ENCODE results near the gene ST13. TPM values are rescaled to one million over a fixed set of nuclear protein-coding genes. Genes with fewer than 3 reads are reported as not detected.

Gene ST13
- total and polyA plus RNA-seq, 9 of the 15 experiments (the other 6 are each of a cell fraction or from before 2014, with no cell fraction given) = 53.6 to 311 (median 195) TPM

DNA sequence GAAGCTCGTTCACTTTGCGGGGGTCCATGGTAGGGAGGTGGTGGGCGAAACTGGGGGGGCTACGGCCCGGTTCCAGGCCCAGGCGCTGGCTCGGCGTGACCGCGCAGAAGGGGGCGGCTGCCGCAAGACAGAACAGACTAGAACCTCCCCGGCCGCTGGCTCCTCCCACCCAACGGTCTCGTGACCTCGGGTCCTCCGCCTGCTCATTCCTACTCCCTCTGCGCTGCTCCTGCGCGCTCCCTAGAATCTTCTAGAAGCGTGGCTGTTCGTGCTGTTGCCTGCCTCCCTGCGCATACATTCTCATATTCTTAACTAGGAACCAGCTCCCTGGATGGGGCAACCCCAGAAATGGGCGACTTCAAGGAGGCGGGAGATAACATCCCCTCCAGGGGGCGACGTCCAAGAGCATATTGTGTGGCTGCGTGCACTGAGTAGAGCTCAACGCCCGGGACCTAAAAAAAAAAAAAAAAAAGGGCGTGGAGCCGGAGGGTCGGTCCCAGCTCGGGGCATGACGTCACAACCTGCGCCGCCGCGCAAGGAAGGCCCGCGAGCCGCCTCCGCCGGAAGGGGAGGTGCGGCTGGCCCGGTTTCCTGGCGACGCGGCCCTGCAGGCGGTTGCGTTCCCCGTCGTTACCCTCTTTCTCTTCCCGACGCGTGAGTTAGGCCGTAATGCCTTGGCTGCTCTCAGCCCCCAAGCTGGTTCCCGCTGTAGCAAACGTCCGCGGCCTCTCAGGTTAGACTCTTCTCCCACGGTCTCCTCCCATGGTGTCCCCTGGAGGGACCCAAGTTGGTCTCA is at the start of gene ST13, which contains the start of gene XPNPEP3 (continued):
- TF ChIP-seq CLOCK (CRISPR knock-in tag; IDR thresholded peaks at IDR 0.05; ENCODE audit: borderline replicate concordance) (no peak), ZNF561 (CRISPR knock-in tag; conservative IDR thresholded peaks at IDR 0.05) (no peak), TCFL5 (CRISPR knock-in tag; conservative IDR thresholded peaks at IDR 0.05) (no peak), ZNF707 (CRISPR knock-in tag; conservative IDR thresholded peaks at IDR 0.05) (no peak), MCM5 (IDR thresholded peaks at IDR 0.05; ENCODE audit: low read depth) (no peak), ZNF764 (CRISPR knock-in tag; IDR thresholded peaks at IDR 0.05; ENCODE audit: low read depth) (no peak), ZNF280A (IDR thresholded peaks at IDR 0.05; ENCODE audit: low read depth, partially characterized antibody) (no peak)
- TF ChIP-seq, protein P1, sequence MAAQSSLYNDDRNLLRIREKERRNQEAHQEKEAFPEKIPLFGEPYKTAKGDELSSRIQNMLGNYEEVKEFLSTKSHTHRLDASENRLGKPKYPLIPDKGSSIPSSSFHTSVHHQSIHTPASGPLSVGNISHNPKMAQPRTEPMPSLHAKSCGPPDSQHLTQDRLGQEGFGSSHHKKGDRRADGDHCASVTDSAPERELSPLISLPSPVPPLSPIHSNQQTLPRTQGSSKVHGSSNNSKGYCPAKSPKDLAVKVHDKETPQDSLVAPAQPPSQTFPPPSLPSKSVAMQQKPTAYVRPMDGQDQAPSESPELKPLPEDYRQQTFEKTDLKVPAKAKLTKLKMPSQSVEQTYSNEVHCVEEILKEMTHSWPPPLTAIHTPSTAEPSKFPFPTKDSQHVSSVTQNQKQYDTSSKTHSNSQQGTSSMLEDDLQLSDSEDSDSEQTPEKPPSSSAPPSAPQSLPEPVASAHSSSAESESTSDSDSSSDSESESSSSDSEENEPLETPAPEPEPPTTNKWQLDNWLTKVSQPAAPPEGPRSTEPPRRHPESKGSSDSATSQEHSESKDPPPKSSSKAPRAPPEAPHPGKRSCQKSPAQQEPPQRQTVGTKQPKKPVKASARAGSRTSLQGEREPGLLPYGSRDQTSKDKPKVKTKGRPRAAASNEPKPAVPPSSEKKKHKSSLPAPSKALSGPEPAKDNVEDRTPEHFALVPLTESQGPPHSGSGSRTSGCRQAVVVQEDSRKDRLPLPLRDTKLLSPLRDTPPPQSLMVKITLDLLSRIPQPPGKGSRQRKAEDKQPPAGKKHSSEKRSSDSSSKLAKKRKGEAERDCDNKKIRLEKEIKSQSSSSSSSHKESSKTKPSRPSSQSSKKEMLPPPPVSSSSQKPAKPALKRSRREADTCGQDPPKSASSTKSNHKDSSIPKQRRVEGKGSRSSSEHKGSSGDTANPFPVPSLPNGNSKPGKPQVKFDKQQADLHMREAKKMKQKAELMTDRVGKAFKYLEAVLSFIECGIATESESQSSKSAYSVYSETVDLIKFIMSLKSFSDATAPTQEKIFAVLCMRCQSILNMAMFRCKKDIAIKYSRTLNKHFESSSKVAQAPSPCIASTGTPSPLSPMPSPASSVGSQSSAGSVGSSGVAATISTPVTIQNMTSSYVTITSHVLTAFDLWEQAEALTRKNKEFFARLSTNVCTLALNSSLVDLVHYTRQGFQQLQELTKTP (IDR thresholded peaks at IDR 0.05; ENCODE audit: low read depth in 1 of 2, partially characterized antibody in 2 of 2) = no peak
- TF ChIP-seq, protein P2, sequence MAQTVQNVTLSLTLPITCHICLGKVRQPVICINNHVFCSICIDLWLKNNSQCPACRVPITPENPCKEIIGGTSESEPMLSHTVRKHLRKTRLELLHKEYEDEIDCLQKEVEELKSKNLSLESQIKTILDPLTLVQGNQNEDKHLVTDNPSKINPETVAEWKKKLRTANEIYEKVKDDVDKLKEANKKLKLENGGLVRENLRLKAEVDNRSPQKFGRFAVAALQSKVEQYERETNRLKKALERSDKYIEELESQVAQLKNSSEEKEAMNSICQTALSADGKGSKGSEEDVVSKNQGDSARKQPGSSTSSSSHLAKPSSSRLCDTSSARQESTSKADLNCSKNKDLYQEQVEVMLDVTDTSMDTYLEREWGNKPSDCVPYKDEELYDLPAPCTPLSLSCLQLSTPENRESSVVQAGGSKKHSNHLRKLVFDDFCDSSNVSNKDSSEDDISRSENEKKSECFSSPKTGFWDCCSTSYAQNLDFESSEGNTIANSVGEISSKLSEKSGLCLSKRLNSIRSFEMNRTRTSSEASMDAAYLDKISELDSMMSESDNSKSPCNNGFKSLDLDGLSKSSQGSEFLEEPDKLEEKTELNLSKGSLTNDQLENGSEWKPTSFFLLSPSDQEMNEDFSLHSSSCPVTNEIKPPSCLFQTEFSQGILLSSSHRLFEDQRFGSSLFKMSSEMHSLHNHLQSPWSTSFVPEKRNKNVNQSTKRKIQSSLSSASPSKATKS (CRISPR knock-in tag; IDR thresholded peaks at IDR 0.05) = no peak
- TF ChIP-seq, protein P3, sequence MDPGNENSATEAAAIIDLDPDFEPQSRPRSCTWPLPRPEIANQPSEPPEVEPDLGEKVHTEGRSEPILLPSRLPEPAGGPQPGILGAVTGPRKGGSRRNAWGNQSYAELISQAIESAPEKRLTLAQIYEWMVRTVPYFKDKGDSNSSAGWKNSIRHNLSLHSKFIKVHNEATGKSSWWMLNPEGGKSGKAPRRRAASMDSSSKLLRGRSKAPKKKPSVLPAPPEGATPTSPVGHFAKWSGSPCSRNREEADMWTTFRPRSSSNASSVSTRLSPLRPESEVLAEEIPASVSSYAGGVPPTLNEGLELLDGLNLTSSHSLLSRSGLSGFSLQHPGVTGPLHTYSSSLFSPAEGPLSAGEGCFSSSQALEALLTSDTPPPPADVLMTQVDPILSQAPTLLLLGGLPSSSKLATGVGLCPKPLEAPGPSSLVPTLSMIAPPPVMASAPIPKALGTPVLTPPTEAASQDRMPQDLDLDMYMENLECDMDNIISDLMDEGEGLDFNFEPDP (CRISPR knock-in tag; IDR thresholded peaks at IDR 0.05) = no peak

Data from K562 (cell line).